Colonic mucosa (tissue), 4 donors: ENCODE data around the gene FASTKD2. TPM values are rescaled to one million over a fixed set of nuclear protein-coding genes. Genes with fewer than 3 reads are reported as not detected.

Source experiments
- DNase-seq: peaks from one replicate; pipeline ENCODE4 v3.0.0-alpha.2; 2020
- H3K27ac ChIP-seq: fragments of 200-600 bp; one replicate; pipeline ENCODE4 v1.8.0; 2021
- H3K27me3 ChIP-seq: fragments of 200-600 bp; one replicate; pipeline ENCODE4 v1.8.0; 2021
- H3K36me3 ChIP-seq: fragments of 200-600 bp; one replicate; pipeline ENCODE4 v1.8.0; 2021
- H3K4me1 ChIP-seq: fragments of 200-600 bp; one replicate; pipeline ENCODE4 v1.8.0; 2021; ENCODE audit warnings: mild to moderate bottlenecking
- H3K4me3 ChIP-seq: fragments of 200-600 bp; one replicate; pipeline ENCODE4 v1.8.0; 2021
- H3K9ac ChIP-seq, 2 donors: one replicate each; pipeline ENCODE4 v1.7.0; 2013; ENCODE audit warnings: control low read depth in 2 of 2, low read depth in 2 of 2, low read length in 2 of 2
- H3K9me3 ChIP-seq: fragments of 200-600 bp; one replicate; pipeline ENCODE4 v1.8.0; 2021
- CTCF ChIP-seq: fragments of 200-600 bp; IDR thresholded peaks from one replicate; pipeline ENCODE4 v1.8.0; 2022; ENCODE audit warnings: antibody characterized with exemption, mild to moderate bottlenecking
- intact Hi-C: fragments of 100-400 bp; cut with DNase I; formaldehyde crosslinking; loops from one replicate; pipeline ENCODE4 v1.14.1; 2022
- total RNA-seq, 2 donors: library from RNA; stranded (reverse); fragmentation: NEBNext Ultra II Directional in 1 of 2; extraction: Animal tissue kit (Norgen Biotek cat#: 25700) in 1 of 2; gene quantifications; one replicate each; pipeline ENCODE4 v1.2.1, GENCODE V29; 2021
- donor health status: healthy.
- donor health status: DM: no; HTN: no; CAD: no.
- donor health status: DM: no; HTN: no; CAD: no.

The FASTKD2 gene
- 10 to 100 TPM; 18.1 to 23.8 TPM for total RNA-seq

- H3K4me3 ChIP-seq, result peak within 1 kb of the TSS; percentile 70
- no peaks in the 10 kb centered on the region for H3K9me3 ChIP-seq
- peak within 1 kb of the TSS; percentile 82 to 88 for H3K9ac ChIP-seq
- H3K27me3 ChIP-seq, result no peaks in the 10 kb centered on the region
- peak within 1 kb of the TSS; percentile 54 for H3K27ac ChIP-seq
- intact Hi-C loops, result no loop called here
- peak; percentile 86 for DNase-seq
- H3K4me1 ChIP-seq, result peaks cover 4% of the 10 kb centered on the region
- TF ChIP-seq CTCF, result no peak
- H3K36me3 ChIP-seq, result peaks cover under 1% of the 10 kb centered on the region
Measured at GRCh38 chr2:206765242-206766056, at the start of gene FASTKD2, which contains the start of gene MDH1B. Gene FASTKD2 (plus strand): TSS chr2:206765606. CDS start chr2:206766694, 1,088 bp downstream. Gene MDH1B (minus strand): TSS chr2:206765328. CDS start chr2:206765271, 57 bp downstream.

DNA sequence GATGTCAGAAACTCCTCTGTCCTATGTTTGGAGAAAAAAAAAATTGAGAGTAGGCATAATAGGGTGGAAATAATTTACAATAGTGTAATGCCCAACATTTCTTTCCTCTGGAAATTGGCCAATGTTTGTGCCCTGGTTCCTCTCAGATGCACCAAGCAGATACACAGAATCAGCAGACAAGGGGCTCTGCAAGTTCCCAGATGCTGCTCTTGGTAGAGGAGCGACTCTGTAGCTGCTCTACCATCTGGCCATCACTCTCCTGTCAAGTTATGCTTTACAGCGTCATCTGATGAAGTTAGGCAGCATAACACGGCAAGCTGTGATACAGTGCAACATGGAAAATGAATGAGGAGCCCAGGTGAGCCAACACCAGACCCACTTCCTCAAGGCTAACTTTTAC lies 48.8 kb upstream of the FASTKD2 start:
- H3K36me3 ChIP-seq, result no peaks in the 10 kb centered on the region
- no peaks in the 10 kb centered on the region for H3K27me3 ChIP-seq
- no peak for TF ChIP-seq CTCF
- no peak overlapping the region for H3K9ac ChIP-seq
- no peak overlapping the region for H3K4me3 ChIP-seq
- H3K9me3 ChIP-seq, result no peaks in the 10 kb centered on the region
- no peaks in the 10 kb centered on the region for H3K4me1 ChIP-seq
- no peak for DNase-seq
- no peak overlapping the region for H3K27ac ChIP-seq
- intact Hi-C loops, result no loop called here

DNA sequence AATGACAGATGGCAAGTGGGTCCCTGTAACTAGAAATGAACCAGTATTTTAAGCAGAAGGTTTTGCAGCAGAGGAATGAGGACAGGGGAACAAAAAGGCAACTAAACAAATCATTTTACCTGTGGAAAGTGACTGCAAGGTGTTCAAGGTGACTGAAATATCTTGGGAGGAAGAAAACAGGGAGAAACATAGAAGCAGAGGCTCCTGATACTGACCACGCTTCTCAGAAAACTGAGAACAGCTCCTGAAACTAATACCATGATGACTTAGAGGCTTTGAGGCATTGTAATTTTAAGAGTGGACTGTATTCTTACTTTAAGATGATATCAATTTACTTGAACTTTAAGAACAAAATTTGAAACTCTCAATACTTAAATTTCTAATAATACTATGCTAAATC lies 47.1 kb upstream of the FASTKD2 start, which contains the start of gene DYTN:
DYTN (minus strand) TSS at position 101 of the 400 bp plus-strand sequence. CDS start 117 bp downstream, outside the sequence.
- intact Hi-C loops, result no loop called here
- Histone ChIP-seq H3K9ac (no peak within 1 kb of the TSS), H3K27ac (no peak within 1 kb of the TSS), H3K27me3 (no peaks in the 10 kb centered on the region), H3K36me3 (no peaks in the 10 kb centered on the region), H3K4me1 (no peaks in the 10 kb centered on the region), H3K9me3 (no peaks in the 10 kb centered on the region), H3K4me3 (no peak within 1 kb of the TSS)
- no peak for DNase-seq
- TF ChIP-seq CTCF, result no peak

- intact Hi-C loops, result no loop called here
- no peak for TF ChIP-seq CTCF
Measured at GRCh38 chr2:206721256-206721920, 44.0 kb upstream of the FASTKD2 start.

DNA sequence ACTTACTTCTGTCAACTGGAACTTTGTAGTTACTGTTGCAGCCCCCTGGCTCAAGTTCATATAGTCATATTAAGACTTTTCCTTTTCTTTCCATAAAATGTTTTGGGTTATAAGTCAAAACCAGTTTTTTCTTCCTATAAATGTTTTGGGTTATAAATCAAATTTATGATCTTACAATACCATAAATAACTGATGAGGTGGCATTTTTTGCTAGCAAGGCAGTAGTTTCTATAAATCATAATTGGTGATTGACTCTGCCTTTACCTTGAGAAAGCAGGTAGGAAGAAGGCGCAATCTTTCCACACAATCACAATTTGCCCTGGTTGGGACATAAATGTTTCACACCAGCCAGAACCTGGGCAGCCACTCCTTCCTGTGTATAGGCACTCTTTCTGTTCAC lies 42.1 kb upstream of the FASTKD2 start:
- Histone ChIP-seq H3K9me3 (no peaks in the 10 kb centered on the region), H3K36me3 (no peaks in the 10 kb centered on the region), H3K4me3 (no peak overlapping the region), H3K4me1 (no peaks in the 10 kb centered on the region), H3K27me3 (no peaks in the 10 kb centered on the region), H3K27ac (no peak overlapping the region), H3K9ac (no peak overlapping the region)
- no peak for DNase-seq
- TF ChIP-seq CTCF, result no peak
- intact Hi-C loops, result no loop called here

More at GRCh38 chr2:206721256-206721920, 44.0 kb upstream of the FASTKD2 start:
- Histone ChIP-seq H3K9me3 (no peaks in the 10 kb centered on the region), H3K4me3 (no peak overlapping the region), H3K9ac (no peak overlapping the region), H3K36me3 (no peaks in the 10 kb centered on the region), H3K27ac (no peak overlapping the region), H3K27me3 (no peaks in the 10 kb centered on the region), H3K4me1 (no peaks in the 10 kb centered on the region)
- DNase-seq, result no peak
